Measurements from ENCODE around the gene GATA5. TPM values are rescaled to one million over a fixed set of nuclear protein-coding genes. Genes with fewer than 3 reads are reported as not detected.
"Not testable (repeated sequence)": the region's sequence is repeated elsewhere in the genome, so short reads cannot be mapped to it uniquely, and the experiment has no call there.

The GATA5 gene
- total and polyA plus RNA-seq, 8 donors, result 0.02 to 0.34 (median 0.15) TPM; not detected in 5

GRCh38 chr20:62428396-62429295 is 47.1 kb downstream of the GATA5 start:
- Histone ChIP-seq H3K36me3 (no peaks in the 10 kb centered on the region), H3K27ac (peak overlapping the region in 3 of 4 donors; percentile 44 to 85 (median 70)), H3K4me3 (no peak overlapping the region), H3K9me3 (no peaks in the 10 kb centered on the region), H3K27me3 (no peaks in the 10 kb centered on the region), H3K4me1 (peaks cover 10 to 16% (median 14%) of the 10 kb centered on the region in 3 donors)
- intact Hi-C loops (cut with DNase I), result no loop called here
- no peak for TF ChIP-seq CTCF (IDR thresholded peaks at IDR 0.05)
- FAIRE-seq, result no peak
- WGBS, 2 donors, result 70 to 78% methylated on average over 31 of the region's 31 CpGs
- peak in 1 of 6 donors; percentile 82 for DNase-seq
- ATAC-seq, result no peak

- intact Hi-C loops (cut with DNase I), result no loop called here
- TF ChIP-seq CTCF (IDR thresholded peaks at IDR 0.05), result no peak
- peak in 1 of 4 donors; percentile 2 for ATAC-seq
- no peak for FAIRE-seq
- Histone ChIP-seq H3K4me1 (peaks cover 10 to 16% (median 14%) of the 10 kb centered on the region in 3 donors), H3K27ac (peak overlapping the region; percentile 44 to 85 (median 76)), H3K9me3 (no peaks in the 10 kb centered on the region), H3K36me3 (no peaks in the 10 kb centered on the region), H3K4me3 (peak overlapping the region in 1 of 4 donors; percentile 13), H3K27me3 (no peaks in the 10 kb centered on the region)
- WGBS, 2 donors, result 73 to 77% methylated on average over 9 to 10 of the region's 10 CpGs
- DNase-seq, result peak in 1 of 6 donors; percentile 72
These were observed 47.8 kb downstream of the GATA5 start for GRCh38 chr20:62428002-62428372.

GRCh38 chr20:62427172-62428001 is 48.4 kb downstream of the GATA5 start, which contains the start of gene RBBP8NL:
RBBP8NL (minus strand) TSS chr20:62427539; CDS start chr20:62419647, 7,892 bp downstream.
- FAIRE-seq, result no peak
- H3K36me3 ChIP-seq, result no peaks in the 10 kb centered on the region
- intact Hi-C loops (cut with DNase I), result no loop called here
- TF ChIP-seq CTCF (IDR thresholded peaks at IDR 0.05), result peak in 2 of 4 donors; percentile 21 to 32
- peak within 1 kb of the TSS; percentile 44 to 85 (median 76) for H3K27ac ChIP-seq
- H3K27me3 ChIP-seq, result no peaks in the 10 kb centered on the region
- peak; percentile 86 to 97 (median 94) for DNase-seq
- H3K9me3 ChIP-seq, result no peaks in the 10 kb centered on the region
- peak; percentile 89 to 94 (median 93) for ATAC-seq
- peaks cover 10 to 16% (median 14%) of the 10 kb centered on the region in 3 donors for H3K4me1 ChIP-seq
- whole genome bisulfite sequencing, 2 donors, result 16 to 19% methylated on average over 28 of the region's 28 CpGs
- H3K4me3 ChIP-seq, result peak within 1 kb of the TSS in 2 of 4 donors; percentile 13 to 42

GRCh38 chr20:62426699-62427131 is 49.1 kb downstream of the GATA5 start:
- Histone ChIP-seq H3K4me1 (peaks cover 10 to 16% (median 14%) of the 10 kb centered on the region in 3 donors), H3K36me3 (no peaks in the 10 kb centered on the region), H3K4me3 (peak overlapping the region in 2 of 4 donors; percentile 13 to 42), H3K9me3 (no peaks in the 10 kb centered on the region), H3K27me3 (no peaks in the 10 kb centered on the region), H3K27ac (peak overlapping the region; percentile 44 to 85 (median 68))
- FAIRE-seq (no peak), DNase-seq (peak; percentile 45 to 87 (median 66)), ATAC-seq (peak; percentile 50 to 76 (median 64))
- no peak for TF ChIP-seq CTCF (IDR thresholded peaks at IDR 0.05)
- intact Hi-C loops (cut with DNase I), result no loop called here
- 17 to 26% methylated on average over 18 to 22 of the region's 22 CpGs for WGBS, 2 donors

- ATAC-seq; DNase-seq; FAIRE-seq; H3K27me3 ChIP-seq; H3K9me3 ChIP-seq; intact Hi-C loops (cut with DNase I); H3K36me3 ChIP-seq; H3K4me3 ChIP-seq; H3K27ac ChIP-seq: not testable (repeated sequence)
- 98 to 99% methylated on average over 4 of the region's 4 CpGs for WGBS, 2 donors
- peaks cover 10 to 16% (median 14%) of the 10 kb centered on the region in 3 donors for H3K4me1 ChIP-seq
These were observed 49.8 kb downstream of the GATA5 start for GRCh38 chr20:62426059-62426348.
